ENCODE results near the gene EIF3B. TPM values are rescaled to one million over a fixed set of nuclear protein-coding genes. Genes with fewer than 3 reads are reported as not detected.
A peak's percentile ranks its signal among the peaks of the same experiment; 100 is the strongest.

Gene EIF3B
- total and polyA plus RNA-seq, 10 donors: 78.1 to 150 (median 110) TPM

DNA sequence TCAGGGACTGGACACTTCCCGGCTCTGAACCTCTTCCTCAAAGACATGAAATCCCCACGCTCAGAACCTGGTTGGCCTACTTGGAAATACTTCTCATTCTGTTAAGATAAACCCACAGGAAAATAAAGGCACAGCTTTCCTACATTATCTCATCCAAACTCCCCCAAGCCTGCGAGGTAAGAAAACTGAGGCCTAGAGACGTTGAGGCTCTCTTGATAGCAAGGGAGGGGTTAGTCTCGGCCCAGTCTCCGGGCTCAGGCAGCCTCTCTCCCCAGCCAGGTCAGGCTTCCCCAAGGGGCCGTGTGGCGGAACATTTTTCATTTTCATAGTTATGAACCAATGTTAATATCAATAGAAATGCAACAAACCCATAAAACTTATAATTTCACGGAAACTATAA lies 4.6 kb upstream of the EIF3B start:
- TF ChIP-seq POLR2AphosphoS5 (IDR thresholded peaks at IDR 0.05): no peak
- TF ChIP-seq, protein P1, sequence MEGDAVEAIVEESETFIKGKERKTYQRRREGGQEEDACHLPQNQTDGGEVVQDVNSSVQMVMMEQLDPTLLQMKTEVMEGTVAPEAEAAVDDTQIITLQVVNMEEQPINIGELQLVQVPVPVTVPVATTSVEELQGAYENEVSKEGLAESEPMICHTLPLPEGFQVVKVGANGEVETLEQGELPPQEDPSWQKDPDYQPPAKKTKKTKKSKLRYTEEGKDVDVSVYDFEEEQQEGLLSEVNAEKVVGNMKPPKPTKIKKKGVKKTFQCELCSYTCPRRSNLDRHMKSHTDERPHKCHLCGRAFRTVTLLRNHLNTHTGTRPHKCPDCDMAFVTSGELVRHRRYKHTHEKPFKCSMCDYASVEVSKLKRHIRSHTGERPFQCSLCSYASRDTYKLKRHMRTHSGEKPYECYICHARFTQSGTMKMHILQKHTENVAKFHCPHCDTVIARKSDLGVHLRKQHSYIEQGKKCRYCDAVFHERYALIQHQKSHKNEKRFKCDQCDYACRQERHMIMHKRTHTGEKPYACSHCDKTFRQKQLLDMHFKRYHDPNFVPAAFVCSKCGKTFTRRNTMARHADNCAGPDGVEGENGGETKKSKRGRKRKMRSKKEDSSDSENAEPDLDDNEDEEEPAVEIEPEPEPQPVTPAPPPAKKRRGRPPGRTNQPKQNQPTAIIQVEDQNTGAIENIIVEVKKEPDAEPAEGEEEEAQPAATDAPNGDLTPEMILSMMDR (IDR thresholded peaks at IDR 0.05 in 8 of 11, conservative IDR thresholded peaks at IDR 0.05 in 3 of 11): no peak
- TF ChIP-seq POLR2A (IDR thresholded peaks at IDR 0.05): no peak
- H3K9me3 ChIP-seq: no peaks in the 10 kb centered on the region
- H3K27me3 ChIP-seq (replicated peaks in 1 of 7): no peaks in the 10 kb centered on the region
- no peak overlapping the region for H3K4me3 ChIP-seq
- 90 to 96% (median 93%) methylated on average over 9 of the region's 9 CpGs for WGBS, 5 donors
- no peaks in the 10 kb centered on the region for H3K36me3 ChIP-seq
- intact Hi-C loops (cut with DNase I; ENCODE audit: low total_unique reads): loop anchor here (5.0 kb wide), 1 partner anchor 108 kb away; the partner anchor contains the start of genes MRM2 and NUDT1
- no peak for DNase-seq
- peaks cover 8 to 29% (median 19%) of the 10 kb centered on the region in 6 donors for H3K4me1 ChIP-seq
- no peak overlapping the region for H3K27ac ChIP-seq

DNA sequence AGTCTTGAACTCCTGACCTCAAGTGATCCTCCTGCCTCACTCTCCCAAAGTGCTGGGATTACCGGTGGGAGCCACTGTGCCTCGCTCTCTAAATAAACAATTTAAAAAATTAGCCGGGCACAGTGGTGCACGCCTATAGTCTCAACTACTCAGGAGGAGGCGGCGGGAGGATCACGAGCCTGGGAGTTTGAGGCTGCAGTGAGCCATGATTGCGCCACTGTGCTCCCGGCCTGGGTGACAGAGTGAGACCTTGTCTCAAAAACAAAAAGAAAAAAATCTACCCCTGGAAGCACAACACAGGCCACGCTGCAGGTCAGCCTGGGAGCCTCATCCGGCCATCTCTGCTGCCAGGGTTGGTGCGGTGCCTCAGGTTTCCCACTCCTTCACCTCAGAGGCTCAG lies 3.8 kb upstream of the EIF3B start:
- WGBS, 5 donors: 82 to 99% (median 86%) methylated on average over 12 of the region's 12 CpGs
- intact Hi-C loops (cut with DNase I; ENCODE audit: low total_unique reads): loop anchor here (5.0 kb wide), 1 partner anchor 109 kb away; the partner anchor contains the start of genes MRM2 and NUDT1
- Histone ChIP-seq H3K27me3 (replicated peaks in 1 of 7) (no peaks in the 10 kb centered on the region), H3K4me3 (no peak overlapping the region), H3K9me3 (no peaks in the 10 kb centered on the region), H3K27ac (no peak overlapping the region), H3K36me3 (no peaks in the 10 kb centered on the region), H3K4me1 (peaks cover 9 to 37% (median 25%) of the 10 kb centered on the region in 6 donors)
- no peak for DNase-seq
- TF ChIP-seq, protein P1 (IDR thresholded peaks at IDR 0.05 in 8 of 11, conservative IDR thresholded peaks at IDR 0.05 in 3 of 11): no peak
- TF ChIP-seq POLR2AphosphoS5 (IDR thresholded peaks at IDR 0.05) (no peak), POLR2A (IDR thresholded peaks at IDR 0.05) (no peak)

DNA sequence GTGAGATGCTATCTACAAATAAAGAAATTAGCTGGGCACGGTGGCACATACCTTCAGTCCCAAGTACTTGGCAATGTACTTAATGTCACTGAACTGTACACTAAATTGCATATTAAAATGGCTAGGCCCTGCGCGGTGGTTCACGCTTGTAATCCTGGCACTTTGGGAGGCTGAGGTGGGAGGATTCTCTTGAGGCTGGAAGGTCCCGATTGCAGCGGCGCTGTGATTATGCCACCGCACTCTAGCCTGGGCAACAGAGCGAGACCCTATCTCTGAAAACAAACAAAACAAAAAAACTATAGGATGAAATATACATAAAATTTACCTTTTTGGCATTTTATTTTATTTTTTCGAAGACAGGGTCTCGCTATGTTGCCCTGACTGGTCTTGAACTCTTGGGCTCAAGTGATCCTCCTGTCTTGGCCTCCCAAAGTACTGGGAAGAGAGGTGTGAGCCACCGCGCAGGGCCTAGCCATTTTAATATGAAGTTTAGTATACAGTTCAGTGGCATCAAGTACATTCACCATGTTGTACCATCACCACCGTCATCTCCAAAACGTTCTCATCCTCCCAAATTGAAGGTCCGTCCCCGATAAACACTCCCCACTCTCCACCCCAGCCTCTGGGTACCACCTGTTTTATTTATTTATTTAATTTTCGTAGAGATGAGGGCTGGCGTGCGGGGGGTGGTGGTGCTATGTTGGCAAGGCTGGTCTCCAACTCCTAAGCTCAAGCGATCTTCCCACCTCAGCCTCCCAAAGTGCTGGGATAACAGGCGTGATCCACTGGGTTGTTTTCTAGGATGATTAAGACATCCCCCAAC lies 1.3 kb upstream of the EIF3B start:
- Histone ChIP-seq H3K9me3 (no peaks in the 10 kb centered on the region), H3K4me1 (peaks cover 23 to 50% (median 43%) of the 10 kb centered on the region in 6 donors), H3K27me3 (replicated peaks in 1 of 7) (no peaks in the 10 kb centered on the region), H3K4me3 (peak overlapping the region; percentile 86 to 100 (median 98)), H3K27ac (peak overlapping the region; percentile 96 to 100 (median 100)), H3K36me3 (peaks cover 0 to 18% (median 0%) of the 10 kb centered on the region in 6 donors)
- TF ChIP-seq POLR2A (IDR thresholded peaks at IDR 0.05) (no peak), POLR2AphosphoS5 (IDR thresholded peaks at IDR 0.05) (no peak)
- TF ChIP-seq, protein P1 (IDR thresholded peaks at IDR 0.05 in 8 of 11, conservative IDR thresholded peaks at IDR 0.05 in 3 of 11): no peak
- WGBS, 5 donors: 54 to 65% (median 57%) methylated on average over 22 of the region's 22 CpGs
- intact Hi-C loops (cut with DNase I; ENCODE audit: low total_unique reads): loop anchor here (5.0 kb wide), 1 partner anchor 111 kb away; the partner anchor contains the start of genes MRM2 and NUDT1
- no peak for DNase-seq

DNA sequence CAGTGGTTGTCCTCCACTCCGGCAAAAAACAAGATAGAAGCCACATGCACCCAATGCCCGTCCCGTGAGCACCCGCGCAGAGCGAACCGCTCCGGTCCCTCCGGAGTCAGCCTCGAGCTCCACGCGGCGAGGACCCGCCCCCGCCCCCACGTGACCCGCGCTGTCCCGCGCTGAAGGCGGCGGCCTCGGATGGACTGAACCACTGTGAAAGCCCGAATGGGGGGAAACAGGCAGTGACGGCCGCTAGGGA lies 766 bp upstream of the EIF3B start:
- TF ChIP-seq POLR2A (IDR thresholded peaks at IDR 0.05) (peak in 1 of 3 donors; percentile 17), POLR2AphosphoS5 (IDR thresholded peaks at IDR 0.05) (peak; percentile 86 to 88 (median 88))
- TF ChIP-seq, protein P1 (IDR thresholded peaks at IDR 0.05 in 8 of 11, conservative IDR thresholded peaks at IDR 0.05 in 3 of 11): peak in 1 of 11 experiments; percentile 16
- Histone ChIP-seq H3K4me1 (peaks cover 27 to 51% (median 48%) of the 10 kb centered on the region in 6 donors), H3K4me3 (peak overlapping the region; percentile 86 to 100 (median 98)), H3K9me3 (no peaks in the 10 kb centered on the region), H3K27me3 (replicated peaks in 1 of 7) (no peaks in the 10 kb centered on the region), H3K36me3 (peaks cover 0 to 24% (median 2%) of the 10 kb centered on the region in 6 donors), H3K27ac (peak overlapping the region; percentile 96 to 100 (median 100))
- intact Hi-C loops (cut with DNase I; ENCODE audit: low total_unique reads): loop anchor here (5.0 kb wide), 1 partner anchor 112 kb away; the partner anchor contains the start of genes MRM2 and NUDT1
- 0 to 1% (median 0%) methylated on average over 25 to 26 of the region's 26 CpGs for WGBS, 5 donors
- peak; percentile 98 for DNase-seq

Data from spleen (tissue), 11 donors.